Body of pancreas (tissue), 4 donors: ENCODE measurements around the gene LBH. TPM values are rescaled to one million over a fixed set of nuclear protein-coding genes. Genes with fewer than 3 reads are reported as not detected.

Experiments used
- ATAC-seq: fragments of 150-250 bp; one replicate; pipeline ENCODE4 v1.9.1; 2016
- DNase-seq, 4 donors: peaks; one replicate each; pipeline ENCODE4 v3.0.0-alpha.2; 2019
- H3K27ac ChIP-seq, 4 donors: fragments of 200-600 bp; sonication (generic); 1 replicate in 3 of 4; 2 replicates in 1 of 4; pipeline versions ENCODE4 v1.5.1 to v1.6.1; 2016 to 2019; ENCODE audit warnings: mild to moderate bottlenecking in 1 of 4, mixed read lengths in 1 of 4, moderate library complexity in 1 of 4
- H3K27me3 ChIP-seq, 2 donors: fragments of 200-600 bp; sonication (generic); one replicate each; pipeline ENCODE4 v1.6.0; 2016; ENCODE audit warnings: mild to moderate bottlenecking in 1 of 2
- H3K36me3 ChIP-seq, 2 donors: fragments of 200-600 bp; sonication (generic); replicated peaks in 1 of 2; 2 replicates each; pipeline ENCODE4 v1.5.1; 2016; ENCODE audit warnings: low read depth in 2 of 2; ENCODE audit not compliant: insufficient read depth in 1 of 2
- H3K4me1 ChIP-seq: fragments of 200-600 bp; sonication (generic); one replicate; pipeline ENCODE4 v1.6.0; 2016
- H3K4me3 ChIP-seq, 2 donors: fragments of 200-600 bp; sonication (generic); 1 replicate in 1 of 2; 2 replicates in 1 of 2; pipeline ENCODE4 v1.5.1; 2016 to 2019
- H3K9me3 ChIP-seq, 3 donors: fragments of 200-600 bp; sonication (generic); 1 replicate in 2 of 3; 2 replicates in 1 of 3; pipeline ENCODE4 v1.5.1; 2016
- POLR2A ChIP-seq, 3 donors: fragments of 450-650 bp; IDR thresholded peaks; one replicate each; pipeline ENCODE4 v1.6.1; 2016; ENCODE audit warnings: antibody characterized with exemption in 3 of 3, mild to moderate bottlenecking in 2 of 3
- WGBS, 2 donors: methylation state at CpG; one replicate each; pipeline ENCODE4 v1.1.5; 2017; 5-methylcytosine and 5-hydroxymethylcytosine counted together
- intact Hi-C: fragments of 100-400 bp; cut with DNase I; formaldehyde crosslinking; loops from one replicate; pipeline ENCODE4 v1.15.1; 2023
- total RNA-seq, 2 donors: library from RNA; depleted of rRNA; stranded (reverse); fragments of >200 nt; gene quantifications; one replicate each; pipeline ENCODE4 v1.1.0, GENCODE V29; 2016
- TF ChIP-seq, protein P1 (sequence below), 7 experiments: fragments of 450-650 bp in 4 of 7; fragments of 200-600 bp in 3 of 7; sonication (generic) in 3 of 7; IDR thresholded peaks; one replicate each; pipeline ENCODE4 v1.5.1; 2016 to 2019; ENCODE audit warnings: antibody characterized with exemption in 7 of 7

The LBH gene
- total RNA-seq, 2 donors from 2014 or later, result 10.9 to 23.1 TPM

DNA sequence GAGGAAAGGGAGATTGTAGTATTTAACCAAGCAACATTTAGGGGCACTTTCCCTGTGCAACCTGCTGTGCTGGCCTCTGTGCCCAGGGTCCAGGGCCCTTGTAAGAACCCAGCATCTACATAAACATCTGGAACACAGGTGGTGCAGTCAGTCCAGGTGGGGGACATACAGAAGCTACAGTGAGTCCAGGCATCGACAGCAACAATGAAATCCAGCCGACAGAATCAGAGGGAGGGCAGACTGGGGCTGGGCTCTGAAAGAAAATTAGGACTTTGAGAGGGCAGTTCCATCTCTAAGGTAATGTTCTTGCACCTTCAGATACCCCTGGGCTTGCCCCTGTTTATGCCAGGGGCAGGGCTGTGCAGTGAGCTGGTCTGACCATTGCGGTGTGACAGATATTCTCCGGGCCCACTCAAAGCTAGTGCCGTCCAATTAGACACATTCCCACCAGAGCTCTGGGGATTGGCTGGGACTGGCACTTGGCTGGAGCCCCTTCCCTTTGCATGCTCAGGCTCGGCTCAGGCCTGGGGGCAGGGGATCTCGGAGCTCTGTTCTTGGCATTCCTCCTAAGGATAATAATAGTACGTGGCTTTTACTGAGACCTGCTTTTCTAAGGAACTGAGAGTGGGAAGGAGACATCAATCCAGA is 5.4 kb downstream of the LBH start:
- no peak for ATAC-seq
- Histone ChIP-seq H3K4me1 (peaks cover 18% of the 10 kb centered on the region), H3K27me3 (no peaks in the 10 kb centered on the region), H3K4me3 (no peak overlapping the region), H3K36me3 (no peaks in the 10 kb centered on the region), H3K27ac (no peak overlapping the region), H3K9me3 (no peaks in the 10 kb centered on the region)
- TF ChIP-seq POLR2A (IDR thresholded peaks at IDR 0.05), result no peak
- TF ChIP-seq, protein P1, sequence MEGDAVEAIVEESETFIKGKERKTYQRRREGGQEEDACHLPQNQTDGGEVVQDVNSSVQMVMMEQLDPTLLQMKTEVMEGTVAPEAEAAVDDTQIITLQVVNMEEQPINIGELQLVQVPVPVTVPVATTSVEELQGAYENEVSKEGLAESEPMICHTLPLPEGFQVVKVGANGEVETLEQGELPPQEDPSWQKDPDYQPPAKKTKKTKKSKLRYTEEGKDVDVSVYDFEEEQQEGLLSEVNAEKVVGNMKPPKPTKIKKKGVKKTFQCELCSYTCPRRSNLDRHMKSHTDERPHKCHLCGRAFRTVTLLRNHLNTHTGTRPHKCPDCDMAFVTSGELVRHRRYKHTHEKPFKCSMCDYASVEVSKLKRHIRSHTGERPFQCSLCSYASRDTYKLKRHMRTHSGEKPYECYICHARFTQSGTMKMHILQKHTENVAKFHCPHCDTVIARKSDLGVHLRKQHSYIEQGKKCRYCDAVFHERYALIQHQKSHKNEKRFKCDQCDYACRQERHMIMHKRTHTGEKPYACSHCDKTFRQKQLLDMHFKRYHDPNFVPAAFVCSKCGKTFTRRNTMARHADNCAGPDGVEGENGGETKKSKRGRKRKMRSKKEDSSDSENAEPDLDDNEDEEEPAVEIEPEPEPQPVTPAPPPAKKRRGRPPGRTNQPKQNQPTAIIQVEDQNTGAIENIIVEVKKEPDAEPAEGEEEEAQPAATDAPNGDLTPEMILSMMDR (IDR thresholded peaks at IDR 0.05), result no peak
- 82 to 88% methylated on average over 5 to 8 of the region's 8 CpGs for WGBS, 2 donors
- no peak for DNase-seq
- intact Hi-C loops, result no loop called here

DNA sequence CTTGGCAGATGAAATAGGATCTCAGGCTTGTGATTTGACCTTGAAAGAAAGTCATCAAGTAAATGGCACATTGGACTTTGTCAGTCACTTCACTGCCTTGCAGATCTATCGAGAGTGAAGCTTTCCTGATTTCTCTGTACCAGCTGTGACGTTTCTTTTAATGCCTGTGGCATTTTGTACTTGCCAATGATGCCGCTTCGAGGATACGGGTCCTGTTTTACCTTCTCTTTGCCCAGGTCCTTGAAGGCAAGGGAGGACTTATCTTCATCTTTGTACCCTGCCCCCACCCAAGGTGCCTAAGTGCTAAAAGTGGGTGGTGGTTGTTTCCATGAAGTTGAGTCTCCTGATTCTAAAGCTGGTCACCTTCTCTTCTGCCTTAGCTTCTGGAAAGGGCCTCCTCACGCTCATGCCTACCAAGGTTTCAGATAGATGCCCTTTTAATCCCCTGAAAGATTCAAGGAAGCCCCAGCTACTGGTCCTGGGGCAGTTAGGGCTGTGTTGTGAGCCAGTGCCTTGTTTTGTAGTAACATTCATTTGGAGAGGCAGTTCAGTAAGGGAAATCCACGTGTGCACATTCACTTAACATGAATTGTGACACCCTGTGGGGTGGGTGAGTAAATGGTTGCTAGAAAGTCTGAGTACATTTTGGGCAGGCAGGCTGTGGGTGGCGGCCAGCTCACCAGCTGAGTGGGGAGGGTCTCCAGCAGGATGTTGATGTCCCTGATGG is 6.1 kb downstream of the LBH start:
- 77 to 83% methylated on average over 8 of the region's 8 CpGs for WGBS, 2 donors
- TF ChIP-seq POLR2A (IDR thresholded peaks at IDR 0.05), result no peak
- TF ChIP-seq, protein P1 (IDR thresholded peaks at IDR 0.05), result no peak
- ATAC-seq (no peak), DNase-seq (no peak)
- intact Hi-C loops, result no loop called here
- Histone ChIP-seq H3K27me3 (no peaks in the 10 kb centered on the region), H3K27ac (no peak overlapping the region), H3K4me1 (peaks cover 11% of the 10 kb centered on the region), H3K9me3 (no peaks in the 10 kb centered on the region), H3K36me3 (no peaks in the 10 kb centered on the region), H3K4me3 (no peak overlapping the region)

DNA sequence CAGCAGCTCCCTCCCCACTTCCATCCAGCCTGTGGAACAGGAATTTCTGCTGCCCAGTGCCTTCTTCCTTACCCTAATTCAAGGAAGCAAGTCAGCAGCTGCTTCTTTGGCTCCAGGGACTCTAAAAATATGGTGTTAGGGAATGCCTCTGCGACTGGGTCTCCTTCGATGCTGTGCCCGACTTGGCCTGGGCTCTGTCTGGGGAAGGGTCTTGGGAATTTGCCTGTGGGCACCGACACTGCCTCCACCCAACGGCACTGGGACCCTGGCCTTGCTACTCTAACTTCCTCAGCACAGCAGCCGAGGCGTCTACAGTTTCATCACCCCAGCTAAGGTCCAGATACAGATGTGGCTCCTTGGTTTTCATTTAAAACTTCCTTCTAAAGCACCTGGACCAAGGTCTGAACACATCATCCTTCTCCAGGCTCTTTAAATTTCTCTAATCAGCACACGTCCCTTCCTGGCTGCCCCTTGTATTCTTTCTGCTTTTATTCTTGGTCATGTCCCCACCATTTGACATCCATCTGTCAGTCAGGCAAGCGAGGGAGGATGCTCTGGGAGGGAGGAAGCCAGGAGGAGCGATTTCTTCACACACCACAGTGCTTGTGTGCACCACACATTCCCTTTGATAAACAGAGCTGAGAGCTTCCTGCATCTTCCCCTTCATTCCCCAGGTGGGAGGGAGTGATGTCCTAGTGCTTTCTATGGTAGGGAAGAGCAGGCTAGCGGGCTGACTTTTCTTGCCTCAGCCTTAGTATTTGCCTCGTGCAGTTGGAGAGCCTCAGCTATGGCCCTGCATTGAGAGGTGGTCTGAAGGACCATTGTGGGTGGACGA is 6.8 kb downstream of the LBH start:
- Histone ChIP-seq H3K4me1 (peaks cover 4% of the 10 kb centered on the region), H3K27me3 (no peaks in the 10 kb centered on the region), H3K9me3 (no peaks in the 10 kb centered on the region), H3K36me3 (no peaks in the 10 kb centered on the region), H3K27ac (no peak overlapping the region), H3K4me3 (no peak overlapping the region)
- intact Hi-C loops, result no loop called here
- TF ChIP-seq, protein P1 (IDR thresholded peaks at IDR 0.05), result no peak
- TF ChIP-seq POLR2A (IDR thresholded peaks at IDR 0.05), result no peak
- WGBS, 2 donors, result 84 to 85% methylated on average over 13 of the region's 13 CpGs
- no peak for DNase-seq
- ATAC-seq, result no peak

DNA sequence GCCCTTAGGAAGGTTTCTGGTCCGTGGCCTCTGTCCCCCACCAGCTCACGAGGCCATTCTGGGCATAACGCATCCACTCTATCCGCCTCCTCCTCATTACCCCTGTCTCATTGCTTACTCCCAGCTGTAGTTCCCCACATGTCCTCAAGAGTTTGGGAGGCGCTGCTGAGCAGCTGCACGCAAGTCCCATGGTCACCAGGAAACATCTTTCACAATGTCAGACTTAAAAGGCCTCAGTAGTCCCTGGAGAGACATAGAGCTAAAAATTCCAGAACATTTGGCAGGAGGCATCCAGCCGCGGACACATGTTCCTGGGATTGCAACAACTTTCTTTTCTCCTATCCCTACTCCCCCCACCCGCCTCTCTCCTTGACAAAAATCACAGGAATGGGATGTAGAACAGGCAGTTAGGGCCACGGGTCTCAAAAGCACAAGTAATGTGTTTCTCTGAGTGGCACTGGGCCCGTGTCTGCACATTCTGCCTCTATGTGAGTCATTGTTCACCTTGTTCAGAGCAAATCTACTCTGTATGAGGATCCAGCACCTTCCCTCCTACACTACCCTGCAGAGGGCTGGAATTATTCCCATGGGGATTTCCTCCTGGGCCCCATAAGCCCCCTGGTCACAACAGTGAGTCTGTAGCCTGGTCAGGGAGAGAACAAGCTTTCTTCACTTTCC is 8.1 kb downstream of the LBH start:
- TF ChIP-seq, protein P1 (IDR thresholded peaks at IDR 0.05), result peak; percentile 71 to 93 (median 86)
- TF ChIP-seq POLR2A (IDR thresholded peaks at IDR 0.05), result no peak
- H3K4me3 ChIP-seq, result no peak overlapping the region
- DNase-seq (peak; percentile 66 to 77 (median 72)), ATAC-seq (peak; percentile 77)
- no peaks in the 10 kb centered on the region for H3K36me3 ChIP-seq
- WGBS, 2 donors, result 55 to 67% methylated on average over 11 of the region's 11 CpGs
- intact Hi-C loops, result no loop called here
- peak overlapping the region in 2 of 4 donors; percentile 14 to 40 for H3K27ac ChIP-seq
- H3K4me1 ChIP-seq, result no peaks in the 10 kb centered on the region
- H3K27me3 ChIP-seq, result no peaks in the 10 kb centered on the region
- H3K9me3 ChIP-seq, result no peaks in the 10 kb centered on the region
